Activated CD8-positive, alpha-beta T cell treated with anti-CD3 and anti-CD28 coated beads for 36 hours (primary cell): ENCODE data around the gene SV2A. TPM values are rescaled to one million over a fixed set of nuclear protein-coding genes. Genes with fewer than 3 reads are reported as not detected.
"Not testable (repeated sequence)": the region's sequence is repeated elsewhere in the genome, so short reads cannot be mapped to it uniquely, and the experiment has no call there.

ENCODE experiments used
- ATAC-seq: fragments of 200-7000 bp; cut with Tn5 transposase; one replicate; pipeline ENCODE4 v1.10.0; 2021; ENCODE audit warnings: mild to moderate bottlenecking, moderate library complexity
- CTCF ChIA-PET: fragments of 350-600 bp; sonication (Branson Sonifier 250); formaldehyde crosslinking; loops from one replicate; lab custom pipeline; 2021; ENCODE audit warnings: antibody characterized with exemption; lab: Charles Lee
- POLR2A ChIA-PET: fragments of 350-600 bp; sonication (Branson Sonifier 250); formaldehyde crosslinking; loops from one replicate; lab custom pipeline; 2021; ENCODE audit warnings: antibody characterized with exemption; lab: Charles Lee
- DNase-seq: peaks from one replicate; pipeline ENCODE4 v3.0.0-alpha.2; 2020
- H3K27ac Mint-ChIP-seq: one replicate; pipeline ENCODE4 v1.8.0; 2021; ENCODE audit warnings: mild to moderate bottlenecking, mixed read lengths
- H3K27me3 Mint-ChIP-seq: one replicate; pipeline ENCODE4 v1.8.0; 2021; ENCODE audit warnings: mixed read lengths
- H3K36me3 Mint-ChIP-seq: one replicate; pipeline ENCODE4 v1.8.0; 2021; ENCODE audit warnings: low read depth, mixed read lengths
- H3K4me1 Mint-ChIP-seq: one replicate; pipeline ENCODE4 v1.8.0; 2021; ENCODE audit warnings: low read depth, mixed read lengths
- H3K4me3 Mint-ChIP-seq: one replicate; pipeline ENCODE4 v1.8.0; 2021; ENCODE audit warnings: mild to moderate bottlenecking, moderate library complexity, mixed read lengths
- H3K9me3 Mint-ChIP-seq: one replicate; pipeline ENCODE4 v1.8.0; 2021; ENCODE audit warnings: mixed read lengths
- intact Hi-C: fragments of 100-400 bp; cut with micrococcal nuclease; formaldehyde crosslinking; loops from one replicate; pipeline ENCODE4 v1.10.0; 2022
- total RNA-seq, 2 experiments: library from RNA; stranded (reverse); gene quantifications; one replicate each; pipeline ENCODE4 v1.2.3, GENCODE V29; 2021
- TF ChIP-seq, protein P1 (sequence below): fragments of 200-600 bp; IDR thresholded peaks from one replicate; pipeline ENCODE4 v1.8.0; 2022; ENCODE audit warnings: antibody characterized with exemption, mild to moderate bottlenecking

SV2A gene
- total RNA-seq, 2 experiments from 2014 or later: 8.2 to 9.1 TPM

DNA sequence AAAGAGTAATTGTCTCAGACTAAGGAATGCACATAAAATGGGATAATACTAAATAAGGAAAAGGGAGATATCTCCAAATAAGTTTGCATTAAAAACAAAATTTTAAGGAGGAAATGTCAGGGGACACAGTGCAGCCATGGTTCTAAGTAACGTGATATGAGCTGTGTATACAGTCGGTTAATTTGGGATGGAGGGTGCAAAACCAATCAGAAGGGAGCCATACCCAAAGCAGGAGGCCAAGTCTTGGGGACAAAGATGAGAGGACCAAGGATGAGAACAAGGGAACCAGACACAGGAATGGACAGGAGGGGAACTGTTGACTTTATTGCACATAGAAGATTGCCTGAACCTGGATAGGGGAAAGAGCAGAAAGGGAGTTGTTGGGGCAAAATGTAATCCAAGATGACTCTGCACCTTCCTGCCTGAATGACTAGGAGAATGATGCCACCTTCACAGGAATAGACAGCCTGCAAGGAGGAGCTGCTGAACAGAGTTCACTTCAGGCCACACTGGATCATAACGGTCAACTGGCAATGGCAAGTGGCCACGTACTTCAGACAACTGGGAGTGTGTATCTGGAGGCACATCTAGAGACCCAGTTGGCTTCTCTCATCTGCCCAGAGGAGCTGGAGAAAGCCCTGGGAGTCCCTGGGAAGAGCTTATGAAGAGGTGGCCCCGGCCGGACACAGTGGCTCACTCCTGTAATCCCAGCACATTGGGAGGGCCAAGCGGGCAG is 40.3 kb downstream of the SV2A start:
- POLR2A ChIA-PET: interaction anchor here (0.8 to 2.2 kb wide), 3 partner anchors 10 to 34 kb away, joined by 3 to 36 read pairs (median 4); a partner anchor contains a TSS
- Mint-ChIP-seq H3K4me1 (peaks cover 28% of the 10 kb centered on the region), H3K9me3 (no peaks in the 10 kb centered on the region), H3K27ac (no peak overlapping the region), H3K36me3 (no peaks in the 10 kb centered on the region), H3K4me3 (no peak overlapping the region), H3K27me3 (no peaks in the 10 kb centered on the region)
- no peak for ATAC-seq
- DNase-seq: no peak
- intact Hi-C loops: no loop called here
- TF ChIP-seq, protein P1, sequence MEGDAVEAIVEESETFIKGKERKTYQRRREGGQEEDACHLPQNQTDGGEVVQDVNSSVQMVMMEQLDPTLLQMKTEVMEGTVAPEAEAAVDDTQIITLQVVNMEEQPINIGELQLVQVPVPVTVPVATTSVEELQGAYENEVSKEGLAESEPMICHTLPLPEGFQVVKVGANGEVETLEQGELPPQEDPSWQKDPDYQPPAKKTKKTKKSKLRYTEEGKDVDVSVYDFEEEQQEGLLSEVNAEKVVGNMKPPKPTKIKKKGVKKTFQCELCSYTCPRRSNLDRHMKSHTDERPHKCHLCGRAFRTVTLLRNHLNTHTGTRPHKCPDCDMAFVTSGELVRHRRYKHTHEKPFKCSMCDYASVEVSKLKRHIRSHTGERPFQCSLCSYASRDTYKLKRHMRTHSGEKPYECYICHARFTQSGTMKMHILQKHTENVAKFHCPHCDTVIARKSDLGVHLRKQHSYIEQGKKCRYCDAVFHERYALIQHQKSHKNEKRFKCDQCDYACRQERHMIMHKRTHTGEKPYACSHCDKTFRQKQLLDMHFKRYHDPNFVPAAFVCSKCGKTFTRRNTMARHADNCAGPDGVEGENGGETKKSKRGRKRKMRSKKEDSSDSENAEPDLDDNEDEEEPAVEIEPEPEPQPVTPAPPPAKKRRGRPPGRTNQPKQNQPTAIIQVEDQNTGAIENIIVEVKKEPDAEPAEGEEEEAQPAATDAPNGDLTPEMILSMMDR: no peak
- CTCF ChIA-PET: no interaction called here

DNA sequence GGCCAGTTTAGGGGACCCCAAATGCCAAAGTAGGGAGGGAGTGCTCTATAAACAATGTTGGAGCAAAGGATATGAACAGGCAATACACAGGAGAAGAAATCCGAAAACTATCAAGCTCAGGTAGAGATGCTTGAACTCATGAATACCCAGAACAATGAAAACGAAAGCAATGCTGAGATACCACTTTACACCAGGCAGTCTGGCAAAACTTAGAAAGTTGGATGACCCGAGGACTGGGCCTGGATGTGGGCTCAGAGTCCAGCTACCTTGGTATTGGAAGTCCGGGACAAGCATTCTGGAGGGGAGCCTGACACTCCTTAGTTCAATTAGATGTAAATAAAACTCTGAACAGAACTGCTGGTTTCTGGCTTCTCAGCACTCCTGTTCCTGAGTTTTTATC is 44.6 kb downstream of the SV2A start:
- ATAC-seq, H3K36me3 Mint-ChIP-seq, H3K9me3 Mint-ChIP-seq, H3K4me3 Mint-ChIP-seq, intact Hi-C loops, H3K27me3 Mint-ChIP-seq, POLR2A ChIA-PET, CTCF ChIA-PET, H3K27ac Mint-ChIP-seq, DNase-seq, H3K4me1 Mint-ChIP-seq: not testable (repeated sequence)

DNA sequence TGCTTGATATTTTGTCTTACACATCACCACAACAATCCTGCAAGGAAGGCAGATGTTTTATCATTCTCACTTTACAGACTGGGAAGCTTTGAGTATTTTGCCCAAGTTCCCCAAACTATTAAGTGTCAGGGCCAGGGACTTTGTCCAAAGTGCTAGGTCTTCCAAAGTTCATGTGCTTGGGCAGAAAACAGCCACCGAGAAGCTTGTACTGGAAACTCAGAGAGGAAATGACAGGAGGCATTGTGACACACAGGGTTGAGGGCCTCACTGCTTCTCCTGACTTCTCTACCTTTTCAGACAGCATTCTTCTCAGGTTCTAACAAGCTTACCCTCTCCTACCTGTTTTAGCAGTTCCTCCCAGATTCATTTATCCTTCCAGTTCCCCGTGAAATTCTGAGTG is 50.8 kb downstream of the SV2A start:
- intact Hi-C loops, DNase-seq, H3K36me3 Mint-ChIP-seq, H3K4me1 Mint-ChIP-seq, ATAC-seq, H3K27ac Mint-ChIP-seq, H3K4me3 Mint-ChIP-seq, CTCF ChIA-PET, POLR2A ChIA-PET, H3K27me3 Mint-ChIP-seq, H3K9me3 Mint-ChIP-seq: not testable (repeated sequence)

DNA sequence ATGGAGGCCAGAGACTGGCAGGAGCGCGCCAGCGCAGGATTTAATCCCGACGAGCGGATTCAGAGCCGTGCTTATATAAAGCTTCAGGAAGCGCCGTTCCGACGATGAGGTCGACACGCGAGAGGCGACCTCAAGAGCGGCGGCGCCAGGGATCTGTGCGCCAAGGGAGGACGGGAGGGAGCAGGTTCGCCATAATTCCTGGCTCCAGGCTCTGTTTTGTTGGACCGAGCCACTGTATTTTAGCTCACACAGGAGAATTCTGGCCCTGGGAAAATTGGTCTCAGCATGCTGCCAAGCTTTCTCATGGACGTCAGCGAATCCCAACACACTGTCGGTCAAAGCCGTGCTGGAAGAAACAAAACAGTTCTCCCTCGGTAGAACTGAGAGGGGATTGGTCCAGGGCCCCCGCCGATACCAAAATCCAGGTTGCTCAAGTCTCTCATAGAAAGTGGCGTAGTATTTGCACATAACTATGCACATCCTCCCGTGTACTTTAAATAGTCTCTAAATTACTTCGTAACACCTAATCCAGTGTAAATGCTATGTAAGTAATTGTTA is 56.1 kb downstream of the SV2A start:
- intact Hi-C loops, DNase-seq, H3K27me3 Mint-ChIP-seq, H3K4me1 Mint-ChIP-seq, H3K4me3 Mint-ChIP-seq, H3K27ac Mint-ChIP-seq, H3K9me3 Mint-ChIP-seq, CTCF ChIA-PET, POLR2A ChIA-PET, H3K36me3 Mint-ChIP-seq: not testable (repeated sequence)
- peak; percentile 17 for ATAC-seq

DNA sequence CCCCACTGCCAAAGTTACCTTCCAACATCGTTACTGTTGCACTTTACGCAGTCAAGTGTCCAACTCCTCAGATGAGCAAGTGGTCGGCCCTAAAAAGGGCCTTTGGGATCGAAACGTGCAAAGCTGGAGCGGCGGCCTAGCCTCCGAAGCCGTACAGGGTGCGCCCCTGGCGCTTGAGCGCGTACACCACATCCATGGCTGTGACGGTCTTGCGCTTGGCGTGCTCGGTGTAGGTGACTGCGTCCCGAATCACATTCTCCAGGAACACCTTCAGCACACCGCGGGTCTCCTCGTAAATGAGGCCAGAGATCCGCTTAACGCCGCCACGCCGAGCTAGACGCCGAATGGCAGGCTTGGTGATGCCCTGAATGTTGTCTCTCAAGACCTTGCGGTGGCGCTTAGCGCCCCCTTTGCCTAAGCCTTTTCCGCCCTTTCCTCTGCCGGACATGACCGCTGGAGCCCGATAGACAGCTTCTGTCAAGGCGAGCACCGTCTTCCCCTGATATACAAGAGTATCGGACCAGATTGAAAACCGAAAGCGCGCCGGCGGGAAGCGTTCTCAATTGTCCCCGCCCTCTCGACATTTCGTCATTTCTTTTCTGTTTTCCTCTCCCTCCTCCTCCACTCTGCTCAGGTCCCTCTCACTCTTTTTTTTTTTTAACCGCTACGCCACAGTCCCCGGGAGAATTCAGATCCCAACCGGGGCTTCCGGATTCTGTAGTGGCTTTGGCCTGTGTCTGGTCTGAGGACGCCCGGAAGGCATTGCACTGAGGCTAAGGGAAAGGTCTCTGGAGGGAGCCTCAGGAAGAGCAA is 56.8 kb downstream of the SV2A start:
- H3K9me3 Mint-ChIP-seq, intact Hi-C loops, H3K27ac Mint-ChIP-seq, H3K4me3 Mint-ChIP-seq, DNase-seq, H3K36me3 Mint-ChIP-seq, CTCF ChIA-PET, H3K27me3 Mint-ChIP-seq, H3K4me1 Mint-ChIP-seq, POLR2A ChIA-PET: not testable (repeated sequence)
- ATAC-seq: peak; percentile 77

DNA sequence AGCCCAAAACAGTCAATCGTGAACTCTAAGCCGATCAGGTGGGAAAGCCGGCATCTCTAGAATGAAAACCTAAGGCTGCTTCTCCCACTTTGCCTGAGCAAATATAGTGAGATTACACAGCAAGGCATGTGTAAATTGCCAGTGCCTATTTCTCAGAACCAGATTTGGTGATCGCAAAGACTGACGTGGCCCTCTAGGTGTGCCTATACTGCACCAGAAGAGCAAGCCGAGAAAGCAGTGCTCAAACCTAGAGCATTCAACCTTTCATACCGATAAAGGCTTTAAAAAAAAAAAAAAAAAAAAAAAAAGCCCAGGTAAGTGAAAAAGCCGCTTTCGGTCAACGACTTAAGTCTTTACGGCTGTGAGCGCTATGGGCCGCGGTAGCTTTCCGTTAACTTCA is 57.4 kb downstream of the SV2A start:
- POLR2A ChIA-PET, H3K27ac Mint-ChIP-seq, CTCF ChIA-PET, H3K9me3 Mint-ChIP-seq, DNase-seq, H3K36me3 Mint-ChIP-seq, H3K4me1 Mint-ChIP-seq, intact Hi-C loops, H3K4me3 Mint-ChIP-seq, H3K27me3 Mint-ChIP-seq: not testable (repeated sequence)
- ATAC-seq: peak; percentile 22

Other genes starting within 250 kb of the SV2A start
- gene FCGR1A, start 135.2 kb downstream of the SV2A start, total RNA-seq: not detected
- 10 to 100 TPM; 25.1 to 28.8 TPM for gene BOLA1, start 18.3 kb downstream of the SV2A start, total RNA-seq
- gene SF3B4, start 10.0 kb upstream of the SV2A start, total RNA-seq: 10 to 100 TPM; 67.1 to 67.6 TPM
- gene MTMR11, start 19.0 kb upstream of the SV2A start, total RNA-seq: under 1 TPM; 0.51 to 0.86 TPM
- 10 to 100 TPM; 16.1 to 17.3 TPM for gene OTUD7B, start 92.9 kb upstream of the SV2A start, total RNA-seq
- 10 to 100 TPM; 19.4 to 22.8 TPM for gene VPS45, start 149.9 kb upstream of the SV2A start, total RNA-seq
- gene PLEKHO1, start 232.1 kb upstream of the SV2A start, total RNA-seq: 10 to 100 TPM; 18.2 to 19.0 TPM